Colonic mucosa (tissue), 4 donors: Measurements from ENCODE around the gene FAM83F. TPM values are rescaled to one million over a fixed set of nuclear protein-coding genes. Genes with fewer than 3 reads are reported as not detected.

ENCODE experiments used
- DNase-seq: peaks from one replicate; pipeline ENCODE4 v3.0.0-alpha.2; 2020
- H3K27ac ChIP-seq: fragments of 200-600 bp; one replicate; pipeline ENCODE4 v1.8.0; 2021
- H3K27me3 ChIP-seq: fragments of 200-600 bp; one replicate; pipeline ENCODE4 v1.8.0; 2021
- H3K36me3 ChIP-seq: fragments of 200-600 bp; one replicate; pipeline ENCODE4 v1.8.0; 2021
- H3K4me1 ChIP-seq: fragments of 200-600 bp; one replicate; pipeline ENCODE4 v1.8.0; 2021; ENCODE audit warnings: mild to moderate bottlenecking
- H3K4me3 ChIP-seq: fragments of 200-600 bp; one replicate; pipeline ENCODE4 v1.8.0; 2021
- H3K9ac ChIP-seq, 2 donors: one replicate each; pipeline ENCODE4 v1.7.0; 2013; ENCODE audit warnings: control low read depth in 2 of 2, low read depth in 2 of 2, low read length in 2 of 2
- H3K9me3 ChIP-seq: fragments of 200-600 bp; one replicate; pipeline ENCODE4 v1.8.0; 2021
- CTCF ChIP-seq: fragments of 200-600 bp; IDR thresholded peaks from one replicate; pipeline ENCODE4 v1.8.0; 2022; ENCODE audit warnings: antibody characterized with exemption, mild to moderate bottlenecking
- intact Hi-C: fragments of 100-400 bp; cut with DNase I; formaldehyde crosslinking; loops from one replicate; pipeline ENCODE4 v1.14.1; 2022
- total RNA-seq, 2 donors: library from RNA; stranded (reverse); fragmentation: NEBNext Ultra II Directional in 1 of 2; extraction: Animal tissue kit (Norgen Biotek cat#: 25700) in 1 of 2; gene quantifications; one replicate each; pipeline ENCODE4 v1.2.1, GENCODE V29; 2021
- donor health status: healthy.
- donor health status: DM: no; HTN: no; CAD: no.
- donor health status: DM: no; HTN: no; CAD: no.

The FAM83F gene
- total RNA-seq, 2 donors from 2014 or later: 38.3 to 40.6 TPM

- H3K9ac ChIP-seq: no peak overlapping the region
- no peak overlapping the region for H3K4me3 ChIP-seq
- no peaks in the 10 kb centered on the region for H3K9me3 ChIP-seq
- H3K27me3 ChIP-seq: no peaks in the 10 kb centered on the region
- no peak for TF ChIP-seq CTCF
- no peak overlapping the region for H3K27ac ChIP-seq
- no peaks in the 10 kb centered on the region for H3K36me3 ChIP-seq
- intact Hi-C loops: no loop called here
- H3K4me1 ChIP-seq: no peaks in the 10 kb centered on the region
- DNase-seq: no peak
Observed at GRCh38 chr22:40008726-40009291, 14.1 kb downstream of the FAM83F start.

- no peaks in the 10 kb centered on the region for H3K4me1 ChIP-seq
- H3K36me3 ChIP-seq: no peaks in the 10 kb centered on the region
- H3K27me3 ChIP-seq: no peaks in the 10 kb centered on the region
- H3K9ac ChIP-seq: no peak overlapping the region
- DNase-seq: peak; percentile 59
- H3K9me3 ChIP-seq: no peaks in the 10 kb centered on the region
- TF ChIP-seq CTCF: no peak
- intact Hi-C loops: no loop called here
- no peak overlapping the region for H3K4me3 ChIP-seq
- no peak overlapping the region for H3K27ac ChIP-seq
Observed at GRCh38 chr22:40009292-40009774, 14.6 kb downstream of the FAM83F start.

GRCh38 chr22:40009951-40010671 lies 15.4 kb downstream of the FAM83F start:
- DNase-seq: no peak
- no peak for TF ChIP-seq CTCF
- Histone ChIP-seq H3K4me3 (no peak overlapping the region), H3K27me3 (no peaks in the 10 kb centered on the region), H3K9me3 (no peaks in the 10 kb centered on the region), H3K4me1 (no peaks in the 10 kb centered on the region), H3K9ac (no peak overlapping the region), H3K36me3 (no peaks in the 10 kb centered on the region), H3K27ac (no peak overlapping the region)
- intact Hi-C loops: no loop called here

GRCh38 chr22:40010746-40011145 lies 16.0 kb downstream of the FAM83F start:
- Histone ChIP-seq H3K36me3 (no peaks in the 10 kb centered on the region), H3K27ac (no peak overlapping the region), H3K4me3 (no peak overlapping the region), H3K27me3 (no peaks in the 10 kb centered on the region), H3K4me1 (peaks cover 5% of the 10 kb centered on the region), H3K9me3 (no peaks in the 10 kb centered on the region), H3K9ac (no peak overlapping the region)
- intact Hi-C loops: no loop called here
- no peak for DNase-seq
- TF ChIP-seq CTCF: no peak

- Histone ChIP-seq H3K36me3 (no peaks in the 10 kb centered on the region), H3K27me3 (no peaks in the 10 kb centered on the region), H3K9me3 (no peaks in the 10 kb centered on the region), H3K4me3 (no peak overlapping the region), H3K27ac (peak overlapping the region; percentile 64), H3K4me1 (peaks cover 6% of the 10 kb centered on the region), H3K9ac (peak overlapping the region in 1 of 2 donors; percentile 63)
- peak; percentile 76 for DNase-seq
- intact Hi-C loops: no loop called here
- no peak for TF ChIP-seq CTCF
Observed at GRCh38 chr22:40014667-40015248, 20.0 kb downstream of the FAM83F start.
